Stimulated activated CD8-positive, alpha-beta memory T cell treated with anti-CD3 and anti-CD28 coated beads, Interleukin-12 subunit alpha, Interleukin-12 subunit beta, amount 100 ng/mL, for 24 hours (primary cell): Measurements from ENCODE around the gene SLC19A1.
"Not testable (repeated sequence)": the region's sequence is repeated elsewhere in the genome, so short reads cannot be mapped to it uniquely, and the experiment has no call there.

Experiments
- DNase-seq: peaks from one replicate; pipeline ENCODE4 v3.0.0-alpha.2; 2020; ENCODE audit errors: extremely low read depth

The SLC19A1 gene

GRCh38 chr21:45506241-45506817 lies 35.9 kb downstream of the SLC19A1 start:
- DNase-seq, result no peak

DNA sequence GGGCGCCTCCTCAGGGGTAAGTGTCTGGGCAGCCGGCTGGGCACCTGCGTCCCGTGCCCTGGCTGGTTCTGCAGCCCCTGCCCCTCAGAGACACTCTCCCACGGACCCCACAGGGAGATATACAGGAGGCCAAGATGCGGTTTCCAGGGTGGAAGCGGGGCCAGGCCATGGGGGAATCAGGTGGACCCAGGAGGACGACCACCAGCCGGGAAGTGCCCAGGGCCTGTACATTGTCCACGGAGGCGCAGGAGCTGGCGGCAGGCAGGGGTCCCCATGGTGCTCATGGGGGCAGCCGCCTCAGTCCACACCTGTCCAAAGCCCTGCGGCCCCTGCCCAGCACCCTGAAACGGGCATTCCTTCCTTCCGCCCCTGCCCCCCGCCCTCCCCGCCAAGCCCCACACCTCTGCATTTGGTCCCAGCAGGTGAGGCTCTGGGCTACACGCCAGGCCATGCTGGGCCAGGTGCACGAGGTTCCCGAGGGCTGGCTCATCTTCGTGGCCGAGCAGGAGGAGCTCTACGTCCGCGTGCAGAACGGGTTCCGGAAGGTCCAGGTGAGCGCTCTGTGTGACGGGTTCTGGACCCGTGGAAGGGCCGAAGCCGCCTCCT lies 36.7 kb downstream of the SLC19A1 start:
- no peak for DNase-seq

GRCh38 chr21:45504516-45505415 lies 37.5 kb downstream of the SLC19A1 start:
- no peak for DNase-seq

DNA sequence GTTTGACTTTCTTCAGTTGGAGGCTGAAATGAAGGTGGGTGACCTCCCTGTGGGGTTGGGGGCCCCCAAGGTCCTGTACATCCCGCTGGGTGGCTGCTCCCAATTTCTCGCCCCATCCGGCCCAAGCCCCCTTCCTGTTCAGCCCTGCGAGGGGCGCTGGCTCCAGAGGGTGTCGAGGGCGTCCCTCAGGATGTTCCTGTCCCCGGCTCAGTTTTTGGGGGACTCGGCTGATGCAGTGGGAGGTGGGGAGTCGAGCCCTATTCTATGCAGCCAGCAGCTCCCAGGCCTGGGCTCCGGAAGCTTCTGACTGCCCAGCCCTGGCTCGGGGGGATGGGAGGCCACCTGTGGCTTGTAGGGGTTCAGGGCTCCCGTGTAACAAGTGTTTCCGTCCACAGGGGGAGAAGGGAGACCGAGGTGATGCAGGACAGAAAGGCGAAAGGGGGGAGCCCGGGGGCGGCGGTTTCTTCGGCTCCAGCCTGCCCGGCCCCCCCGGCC lies 38.2 kb downstream of the SLC19A1 start:
- DNase-seq, result no peak

GRCh38 chr21:45503226-45503625 lies 39.0 kb downstream of the SLC19A1 start:
- not testable (repeated sequence) for DNase-seq

DNA sequence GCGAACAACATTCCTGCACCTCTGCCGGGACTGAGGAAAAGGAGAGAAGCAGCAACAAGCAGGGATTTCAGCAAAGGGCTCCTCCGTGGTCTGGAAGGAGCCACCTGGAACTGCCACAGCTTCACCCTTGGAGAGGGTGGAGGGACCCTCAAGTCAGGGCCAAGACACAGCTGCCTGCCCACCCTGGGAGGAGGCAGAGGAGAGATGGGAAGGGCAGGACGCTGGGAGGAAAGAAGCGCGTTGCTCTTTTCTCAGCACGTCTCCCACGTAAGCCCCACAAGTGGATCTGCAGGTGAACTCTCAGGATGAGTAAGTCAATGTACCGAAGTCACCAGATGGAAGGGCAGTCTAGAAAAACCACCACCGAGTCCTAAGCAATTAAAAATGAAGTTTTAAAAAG lies 39.6 kb downstream of the SLC19A1 start:
- no peak for DNase-seq

DNA sequence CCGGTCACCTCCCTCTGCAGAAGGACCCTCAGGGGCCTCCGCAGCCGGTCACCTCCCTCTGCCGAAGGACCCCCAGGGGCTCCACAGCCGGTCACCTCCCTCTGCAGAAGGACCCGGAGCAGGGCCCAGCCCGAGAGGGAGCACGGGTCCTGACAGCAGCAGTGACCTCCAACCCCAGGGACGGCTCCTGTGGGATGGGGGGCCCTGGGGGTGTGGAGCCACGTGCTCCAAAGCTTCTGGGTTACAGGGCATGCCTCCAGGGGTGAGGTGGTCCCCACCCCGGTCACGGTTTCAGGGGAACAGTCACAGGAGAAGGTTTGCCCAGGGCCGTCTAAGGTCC lies 40.3 kb downstream of the SLC19A1 start:
- no peak for DNase-seq

GRCh38 chr21:45501081-45502005 lies 40.9 kb downstream of the SLC19A1 start:
- DNase-seq, result not testable (repeated sequence)

- DNase-seq, result no peak
Measured at GRCh38 chr21:45499970-45500577, 42.2 kb downstream of the SLC19A1 start.

GRCh38 chr21:45499201-45499750 lies 43.0 kb downstream of the SLC19A1 start:
- DNase-seq, result no peak

DNA sequence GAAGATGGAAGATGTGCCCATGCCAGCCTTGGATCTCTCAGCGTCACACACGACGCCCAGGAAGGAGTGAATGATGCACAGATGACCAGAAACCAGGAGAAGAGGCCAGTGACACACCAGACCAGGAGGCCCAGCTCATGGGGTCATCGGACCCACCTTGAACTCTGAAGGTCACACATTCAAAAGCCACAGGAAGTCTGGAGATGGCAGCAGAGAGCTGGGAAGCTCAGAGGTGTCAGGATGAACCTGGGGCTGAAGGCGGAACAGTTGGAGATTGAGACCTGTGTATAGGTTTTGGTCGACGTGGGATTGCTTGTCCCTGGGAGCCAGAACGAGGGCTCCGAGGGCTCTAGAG lies 43.6 kb downstream of the SLC19A1 start:
- no peak for DNase-seq

DNA sequence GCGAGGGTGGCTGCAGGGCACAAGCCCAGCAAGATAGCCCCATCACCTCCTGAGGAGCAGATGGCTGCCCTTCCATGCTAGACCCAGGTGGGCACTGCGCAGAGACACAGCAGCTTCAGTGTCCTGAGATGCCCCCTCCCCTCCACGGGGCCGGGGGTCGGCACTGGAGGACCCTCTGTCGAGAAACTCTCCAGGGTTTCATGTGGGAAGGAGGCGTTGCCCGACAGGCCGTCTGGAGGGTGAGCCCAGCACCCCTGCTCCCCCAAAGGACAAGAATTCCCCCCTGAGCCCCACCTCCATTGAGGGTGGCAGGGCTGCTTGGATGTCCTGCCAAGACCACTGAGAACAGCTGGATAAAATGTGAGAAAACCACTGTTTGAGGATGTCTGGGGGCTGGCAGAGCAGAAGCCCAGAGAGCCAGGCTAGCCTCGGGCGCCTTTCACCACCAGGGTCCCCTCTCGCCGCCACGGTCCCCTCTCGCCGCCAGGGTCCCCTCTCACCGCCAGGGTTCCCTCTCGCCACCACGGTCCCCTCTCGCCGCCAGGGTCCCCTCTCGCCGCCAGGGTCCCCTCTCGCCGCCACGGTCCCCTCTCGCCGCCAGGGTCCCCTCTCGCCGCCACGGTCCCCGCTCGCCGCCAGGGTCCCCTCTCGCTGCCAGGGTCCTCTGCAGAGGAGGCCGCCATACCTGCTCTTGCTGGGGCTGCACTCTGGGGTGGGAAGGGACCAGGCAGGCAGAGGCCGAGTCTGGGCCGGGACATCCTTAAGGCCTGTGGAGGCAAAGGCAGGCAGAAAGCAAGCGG lies 44.2 kb downstream of the SLC19A1 start:
- DNase-seq, result no peak

DNA sequence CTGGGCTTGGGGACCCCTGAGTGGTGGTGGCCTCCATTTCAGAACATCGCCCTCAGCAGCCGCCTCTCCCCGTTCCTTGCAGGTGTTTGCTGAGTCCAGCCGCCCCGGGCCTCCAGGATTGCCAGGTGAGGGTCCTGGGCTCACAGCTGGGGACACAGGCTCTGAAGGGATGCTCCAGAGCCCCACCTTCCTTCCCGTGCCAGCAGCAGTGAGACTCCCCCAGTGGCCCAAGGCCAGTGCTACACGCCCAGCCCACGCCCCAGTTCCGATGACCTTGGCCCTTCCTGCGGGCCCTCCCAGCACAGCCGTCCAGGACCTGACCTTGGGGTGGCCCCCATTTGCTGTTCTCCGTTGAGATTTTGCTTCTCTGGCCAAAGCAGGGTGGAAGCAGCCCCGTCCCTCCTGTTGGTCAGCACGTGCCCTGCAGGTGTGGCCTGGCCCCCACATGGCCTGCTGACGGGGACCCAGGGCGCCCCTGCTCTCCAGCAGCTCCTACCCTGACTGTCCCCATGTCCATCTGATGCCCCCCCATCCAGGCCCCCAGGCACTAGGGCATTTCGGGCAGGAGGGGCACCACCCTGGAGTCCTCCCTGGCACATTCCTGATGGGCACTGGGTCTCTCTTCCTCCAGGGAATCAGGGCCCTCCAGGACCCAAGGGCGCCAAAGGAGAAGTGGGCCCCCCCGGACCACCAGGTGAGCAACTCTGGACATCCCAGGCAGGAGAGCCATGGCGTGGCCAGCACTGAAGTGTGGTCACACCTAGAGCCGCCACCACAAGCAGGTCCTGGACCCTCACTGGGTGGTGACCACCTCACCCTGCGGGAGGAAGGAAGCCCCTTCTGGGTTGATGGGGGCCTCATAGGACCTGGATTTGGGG lies 45.0 kb downstream of the SLC19A1 start:
- DNase-seq, result no peak

DNA sequence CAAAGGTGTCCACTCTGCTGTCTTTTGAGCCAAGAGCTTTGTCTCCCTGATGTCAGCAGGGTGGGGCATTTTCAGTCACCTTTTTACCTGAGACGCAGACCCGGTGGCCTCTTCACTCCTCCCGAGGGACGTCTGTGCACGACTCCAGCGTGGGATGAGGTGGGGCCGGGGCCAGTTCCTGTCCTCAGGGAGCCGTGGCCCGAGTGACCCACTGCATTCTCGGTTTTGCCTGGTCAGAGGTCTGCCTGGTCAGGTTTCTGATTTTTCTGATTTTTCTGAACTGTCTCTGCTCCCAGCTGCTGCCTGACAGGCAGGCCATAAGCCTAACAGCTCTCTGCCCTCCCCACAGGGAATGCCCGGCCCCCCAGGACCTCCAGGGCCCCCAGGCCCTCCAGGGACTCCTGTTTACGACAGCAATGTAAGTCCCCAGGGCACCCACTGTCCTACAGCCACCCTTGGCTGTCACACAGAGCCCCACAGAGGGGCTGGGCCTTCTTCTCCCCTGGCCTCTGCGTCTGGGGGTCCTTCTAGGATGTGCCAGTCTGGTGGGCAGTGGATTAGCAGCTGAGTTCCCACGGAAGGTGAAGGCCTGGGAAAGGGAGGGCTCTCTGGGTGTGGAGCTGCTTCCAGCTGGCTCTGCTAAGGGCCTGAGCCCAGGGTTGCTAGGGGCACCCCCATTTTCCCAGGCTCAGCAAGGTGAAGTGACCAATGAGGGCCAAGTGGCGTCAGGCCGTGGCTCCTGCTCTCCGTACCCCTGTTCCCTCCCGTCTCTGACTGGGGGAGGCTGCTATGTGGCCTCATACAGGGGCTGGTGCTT lies 45.9 kb downstream of the SLC19A1 start:
- no peak for DNase-seq

- DNase-seq, result no peak
Measured at GRCh38 chr21:45494851-45495680, 47.2 kb downstream of the SLC19A1 start.

DNA sequence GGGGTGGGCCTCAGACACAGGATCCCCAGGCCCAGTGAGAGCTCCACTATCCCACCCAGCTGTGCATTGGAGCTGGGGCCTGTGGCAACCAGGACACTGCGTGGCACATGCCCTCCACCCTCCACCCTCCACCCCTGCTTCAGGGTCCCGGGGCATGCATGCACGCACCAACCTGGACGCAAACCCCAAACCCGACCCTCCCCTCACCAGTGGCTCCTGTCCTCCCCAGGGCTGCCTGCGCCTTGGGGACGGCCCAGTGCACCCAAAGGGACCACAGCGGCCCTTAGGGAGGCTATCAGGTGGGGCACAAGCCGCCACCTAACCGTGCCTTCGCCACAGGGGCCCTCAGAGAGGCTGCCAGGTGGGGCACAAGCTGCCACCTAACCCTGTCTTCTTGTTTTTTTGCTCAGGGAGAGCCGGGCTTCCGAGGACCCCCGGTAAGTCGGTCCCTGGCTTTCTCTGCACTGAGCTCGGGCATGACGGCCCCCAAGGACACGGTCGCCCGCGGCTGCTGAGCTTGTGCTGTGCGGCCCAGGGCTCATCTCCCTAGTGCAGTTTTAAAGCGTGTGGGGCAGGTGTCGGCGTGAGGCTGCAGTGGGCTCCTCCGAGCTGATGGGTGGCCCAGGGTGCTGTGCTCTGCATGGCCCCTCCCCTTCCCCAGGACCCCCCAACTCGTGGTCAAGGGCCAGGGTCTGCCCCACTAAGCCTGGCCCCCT lies 47.9 kb downstream of the SLC19A1 start:
- DNase-seq, result no peak
